CD4-positive, alpha-beta T cell treated with Interleukin-6 at 100 ng/mL for 8 hours (primary cell): ENCODE measurements around the gene PARL.

ENCODE experiments used
- DNase-seq: peaks from one replicate; pipeline ENCODE4 v3.0.0-alpha.2; 2020; ENCODE audit warnings: mixed read lengths, low spot score

The PARL gene

DNA sequence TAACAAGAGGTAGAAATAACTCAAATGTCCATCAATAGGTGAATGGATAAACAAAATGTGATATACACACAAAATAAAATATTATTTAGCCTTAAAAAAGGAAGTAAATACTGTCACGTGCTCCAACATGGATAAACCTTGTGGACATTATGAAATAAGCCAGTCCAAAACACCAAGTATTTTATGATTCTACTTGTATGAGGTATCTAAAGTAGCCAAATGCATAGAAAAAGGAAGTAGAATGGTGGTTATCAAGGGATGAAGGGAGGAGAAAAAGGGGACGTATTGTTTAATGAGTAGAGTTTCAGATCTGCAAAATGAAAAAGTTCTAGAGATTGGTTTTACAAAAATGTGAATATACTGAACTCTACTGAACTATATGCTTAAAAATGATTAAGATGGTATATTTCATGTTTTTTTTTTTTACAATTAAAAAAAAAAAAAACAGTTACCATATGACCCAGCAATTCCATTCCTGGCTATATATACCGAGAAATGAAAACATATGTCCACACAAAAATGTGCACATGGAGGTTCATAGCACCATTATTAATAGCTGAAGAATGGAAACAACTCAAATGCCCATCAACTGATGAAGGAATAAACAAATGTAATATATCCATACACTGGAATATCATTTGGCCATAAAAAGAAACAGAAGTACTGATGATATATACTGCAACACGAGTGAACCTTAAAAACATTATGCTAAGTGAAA lies 30.2 kb downstream of the PARL start:
- no peak for DNase-seq

GRCh38 chr3:183845608-183846288 lies 38.9 kb downstream of the PARL start:
- no peak for DNase-seq

DNA sequence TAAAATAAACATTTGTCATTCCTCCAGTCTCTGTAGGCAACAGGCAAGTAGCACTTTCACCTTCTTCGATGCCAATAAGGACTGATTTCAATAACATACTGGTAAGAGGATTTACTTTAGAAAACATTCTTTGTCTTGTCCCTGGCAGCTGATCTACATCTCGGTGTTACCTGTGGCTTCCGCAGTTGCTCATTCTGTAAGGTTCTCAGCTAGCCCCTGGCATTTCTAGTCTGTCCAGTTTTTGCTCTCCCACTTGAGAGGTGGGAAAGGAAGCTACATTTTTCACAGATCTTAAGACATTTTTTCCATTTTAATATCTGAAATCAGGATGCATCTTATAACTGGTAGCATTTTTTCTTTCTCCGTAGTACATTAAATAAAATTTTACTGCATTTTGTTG lies 39.6 kb downstream of the PARL start:
- DNase-seq, result no peak

DNA sequence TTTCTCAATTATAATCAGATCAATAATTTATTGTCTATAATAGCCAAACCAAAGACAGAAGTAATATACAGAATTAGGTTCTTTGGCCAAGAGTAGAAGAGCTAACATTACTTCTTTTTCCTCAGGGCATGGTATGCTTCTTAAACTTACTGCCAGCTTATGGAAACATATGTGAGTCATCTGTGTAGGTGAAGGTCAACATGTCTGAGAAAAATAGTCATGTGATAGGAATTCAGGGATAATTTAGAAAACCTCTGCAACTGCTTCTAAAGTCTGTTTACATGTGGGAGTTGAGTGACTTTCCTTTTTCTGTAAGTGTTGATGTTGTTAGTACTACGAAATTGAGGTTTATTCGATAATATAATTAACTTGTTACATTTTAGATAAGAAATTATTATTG lies 40.1 kb downstream of the PARL start:
- no peak for DNase-seq

- no peak for DNase-seq
Measured at GRCh38 chr3:183839751-183840150, 44.9 kb downstream of the PARL start.

DNA sequence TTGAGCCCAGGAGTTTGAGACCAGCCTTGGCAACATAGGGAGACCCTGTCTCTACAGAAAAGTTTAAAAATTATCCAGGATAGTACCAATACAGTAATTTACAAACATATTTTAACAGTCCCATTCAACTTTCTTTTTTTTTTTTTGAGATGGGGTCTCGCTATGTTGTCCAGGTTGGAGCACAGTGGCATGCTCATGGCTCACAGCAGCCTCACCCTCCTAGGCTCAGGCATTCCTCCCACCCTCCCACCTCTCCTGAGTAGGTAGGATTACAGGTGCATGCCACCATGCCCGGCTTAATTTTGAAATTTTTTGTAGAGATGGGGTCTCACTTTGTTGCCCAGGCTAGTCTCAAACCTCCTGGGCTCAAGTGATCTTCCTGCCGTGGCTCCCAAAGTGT lies 46.8 kb downstream of the PARL start:
- no peak for DNase-seq

DNA sequence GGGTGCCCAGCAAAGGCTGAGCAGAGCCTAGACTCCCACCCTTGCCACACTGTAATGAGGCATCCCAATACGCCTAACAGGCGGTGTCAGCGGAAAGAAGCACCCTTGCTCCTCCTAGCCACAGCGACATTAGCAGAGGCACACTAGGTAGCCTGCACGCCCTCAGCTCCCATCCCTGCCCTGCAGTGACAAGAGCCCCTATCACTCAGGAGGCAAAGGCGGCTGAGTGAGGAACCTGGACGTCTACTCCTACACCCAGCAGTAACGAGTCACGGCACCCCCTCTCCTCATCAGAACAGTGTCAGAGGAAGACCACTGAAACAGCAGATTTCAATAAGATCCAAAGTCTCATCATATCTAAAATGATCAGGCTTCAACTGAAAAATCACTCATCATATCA lies 47.3 kb downstream of the PARL start:
- DNase-seq, result no peak

- DNase-seq, result no peak
Measured at GRCh38 chr3:183833516-183833915, 51.2 kb downstream of the PARL start.

GRCh38 chr3:183830187-183830586 lies 54.5 kb downstream of the PARL start:
- no peak for DNase-seq

- DNase-seq, result no peak
Measured at GRCh38 chr3:183829466-183829865, 55.2 kb downstream of the PARL start.

DNA sequence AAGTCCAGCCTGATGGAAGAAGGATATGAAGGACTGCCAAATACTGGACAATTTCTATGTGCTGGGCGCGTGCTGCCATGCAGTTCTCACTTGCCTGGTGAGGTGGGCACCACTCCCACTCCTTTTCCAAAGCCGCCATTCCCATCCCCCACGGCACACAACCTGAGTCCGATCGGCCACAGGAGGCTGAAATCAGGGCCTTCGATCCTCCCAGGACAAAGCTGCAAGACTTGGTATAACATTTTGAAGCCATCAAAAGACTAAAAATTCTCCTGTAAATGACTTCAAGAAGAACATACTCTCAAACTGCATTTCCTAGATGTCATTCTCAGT lies 56.2 kb downstream of the PARL start:
- no peak for DNase-seq

DNA sequence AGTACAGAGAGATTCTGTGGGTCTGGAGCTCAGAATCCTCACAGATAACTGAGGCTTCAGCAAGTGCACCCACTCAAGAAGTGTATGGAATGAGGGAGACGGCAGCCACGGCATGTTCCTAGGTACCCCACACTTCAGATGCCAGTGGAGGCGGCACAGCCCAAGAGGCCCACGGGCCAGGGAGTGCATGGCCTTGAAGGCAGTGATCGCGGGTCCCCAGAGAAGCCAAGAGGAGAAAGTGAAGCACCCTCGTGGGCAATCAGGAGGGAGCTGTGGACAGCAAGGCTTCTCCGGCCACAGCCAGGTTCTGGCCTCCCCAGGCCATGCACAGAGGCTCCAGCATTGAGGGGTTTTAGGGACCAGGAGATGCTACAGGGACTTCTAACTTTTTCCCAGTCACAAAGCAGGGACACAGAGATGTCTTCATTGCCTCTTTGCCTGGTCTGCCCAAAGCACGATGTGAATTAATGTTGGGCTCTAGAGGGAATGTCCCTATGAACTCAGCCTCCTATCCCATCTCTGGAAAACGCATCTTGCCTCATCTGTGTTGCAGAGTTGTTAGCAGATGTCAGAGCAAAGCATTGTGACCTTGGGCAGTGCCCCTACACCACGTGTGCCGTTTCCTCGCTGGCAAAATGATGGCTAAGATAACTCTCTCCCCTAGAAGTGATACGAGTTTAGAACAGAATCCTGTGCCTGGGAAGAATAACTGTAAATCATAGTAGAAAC lies 56.7 kb downstream of the PARL start:
- no peak for DNase-seq

- DNase-seq, result no peak
Measured at GRCh38 chr3:183826448-183827250, 58.0 kb downstream of the PARL start.

- no peak for DNase-seq
Measured at GRCh38 chr3:183825456-183826161, 59.1 kb downstream of the PARL start, which contains the start of gene MAP6D1. MAP6D1 (minus strand) TSS chr3:183825577; CDS start chr3:183825547, 30 bp downstream.

DNA sequence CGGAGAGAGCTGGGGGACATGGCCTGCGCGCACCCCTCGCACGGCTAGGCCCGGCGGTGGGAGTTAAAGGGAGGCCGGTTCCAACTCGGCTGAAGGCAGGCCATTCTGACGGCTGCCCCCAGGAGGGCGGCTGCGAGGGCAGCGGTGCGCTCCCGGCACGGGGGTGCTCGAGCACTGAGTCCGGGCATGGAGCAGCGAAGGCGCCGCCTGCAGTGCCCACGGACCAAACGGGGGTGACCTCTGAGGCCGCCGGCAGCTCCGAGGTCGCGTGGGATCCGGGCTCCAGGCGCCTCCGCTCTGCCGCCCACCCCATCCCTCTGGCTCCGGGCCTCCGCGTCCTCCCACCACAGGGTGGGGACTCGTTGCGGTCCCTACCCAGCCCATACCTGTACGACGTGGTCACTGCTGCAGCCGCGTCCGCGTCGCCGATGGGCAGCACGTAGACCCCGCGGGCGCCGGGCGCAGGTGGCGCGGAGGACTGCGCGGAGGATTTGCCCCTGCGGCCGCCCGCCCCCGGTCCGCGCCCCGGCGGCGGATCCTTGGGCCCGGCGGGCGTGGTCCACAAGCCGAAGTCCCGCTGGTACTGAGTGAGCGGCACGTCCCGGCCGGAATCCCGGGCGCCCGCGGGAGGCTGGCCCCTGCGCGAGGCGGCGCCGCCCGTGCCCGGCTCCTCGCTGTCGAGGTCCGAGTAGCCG lies 59.8 kb downstream of the PARL start:
- DNase-seq, result no peak

DNA sequence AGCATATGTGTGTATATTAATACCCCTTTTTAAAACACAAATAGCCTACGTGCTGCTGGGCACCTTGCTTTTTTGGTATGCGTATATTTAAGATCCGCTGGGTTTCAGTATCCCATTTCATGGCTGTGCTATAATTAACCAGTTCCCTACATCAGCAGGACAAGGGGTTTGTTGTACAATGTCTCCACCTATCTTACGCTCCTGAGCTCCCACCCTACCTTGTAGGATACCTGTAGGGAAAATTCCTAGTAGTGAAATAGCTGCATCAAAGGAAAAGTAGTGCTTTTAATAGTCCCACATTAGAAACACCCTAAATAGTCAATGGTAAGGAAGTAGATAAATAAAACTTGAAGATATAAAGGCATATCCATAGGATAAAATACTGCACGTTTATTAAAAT lies 60.7 kb downstream of the PARL start:
- DNase-seq, result no peak

- DNase-seq, result no peak
Measured at GRCh38 chr3:183822631-183823030, 62.0 kb downstream of the PARL start.

DNA sequence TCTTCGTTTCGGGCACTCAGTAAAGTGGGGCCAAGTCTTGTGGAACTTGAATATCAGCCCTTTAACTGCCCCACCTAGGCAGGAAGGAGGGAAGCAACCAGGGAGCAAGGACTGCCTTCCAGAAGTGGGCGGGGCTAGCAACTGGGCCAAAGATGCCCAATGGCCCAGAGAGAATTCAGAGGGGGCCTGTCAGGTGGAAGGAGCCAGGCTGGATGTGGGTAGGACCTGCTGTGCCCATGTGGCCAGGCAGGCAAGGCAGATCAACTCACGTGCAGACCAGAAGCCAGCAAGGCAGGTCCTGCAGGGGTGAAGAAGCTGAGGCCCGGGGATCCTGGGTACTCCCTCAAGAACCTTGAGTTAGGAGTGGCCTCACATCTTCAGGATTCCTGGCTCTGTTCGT lies 64.8 kb downstream of the PARL start:
- no peak for DNase-seq

DNA sequence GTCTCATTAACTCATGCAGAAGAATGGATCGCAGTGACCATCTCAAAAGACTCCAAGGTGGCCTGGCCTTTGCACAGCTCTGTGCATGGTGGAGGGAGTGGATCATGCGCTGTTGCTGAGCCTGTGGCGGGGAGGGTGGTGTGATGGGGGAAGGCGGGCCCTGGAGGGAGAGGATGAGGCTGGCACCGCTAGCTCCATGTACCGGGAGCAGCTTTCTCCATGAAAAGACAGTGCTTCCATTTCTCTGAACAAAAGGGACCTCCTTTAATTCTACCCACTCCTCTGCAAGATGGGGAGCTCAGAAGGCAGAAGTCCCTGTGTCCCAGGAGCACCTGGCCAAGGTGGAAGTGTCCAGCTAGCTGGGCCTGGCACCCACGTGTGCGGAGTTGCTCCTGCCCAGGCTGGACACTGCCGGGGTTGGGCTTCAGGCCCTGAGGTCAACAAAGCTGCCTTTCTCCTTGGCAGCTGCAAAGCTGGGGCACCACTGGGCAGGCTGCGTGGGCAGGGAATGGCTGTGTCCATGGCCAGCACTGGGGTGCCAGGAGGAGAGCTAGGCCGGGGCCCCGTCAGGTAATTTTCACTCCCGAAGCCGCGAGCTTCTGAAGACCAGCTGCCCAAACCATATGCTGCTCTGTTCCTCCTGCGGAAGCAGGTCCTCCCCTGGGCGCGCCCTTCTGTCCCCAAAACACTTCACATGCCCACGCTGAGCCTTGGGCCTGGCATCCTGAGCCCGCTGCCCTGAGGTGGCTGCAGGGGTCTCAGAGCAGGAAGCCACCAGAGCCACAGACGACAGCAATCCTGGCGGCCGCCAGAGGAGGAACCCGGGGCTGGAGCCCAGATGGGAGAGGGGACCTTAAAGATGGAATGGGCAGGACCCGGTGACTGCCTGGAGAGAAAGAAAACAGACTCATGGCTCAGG lies 65.7 kb downstream of the PARL start:
- no peak for DNase-seq

- DNase-seq, result no peak
Measured at GRCh38 chr3:183818041-183818620, 66.5 kb downstream of the PARL start.
